Activated T-cell treated with anti-CD3 and anti-CD28 coated beads, Interleukin-2, amount 50 U/mL, for 24 hours (primary cell): ENCODE results near the gene CNOT10.
"Not testable (repeated sequence)": the region's sequence is repeated elsewhere in the genome, so short reads cannot be mapped to it uniquely, and the experiment has no call there.

Source experiments
- DNase-seq: peaks from one replicate; pipeline ENCODE4 v3.0.0-alpha.2; 2020
- H3K27ac Mint-ChIP-seq: 2 replicates; pipeline ENCODE4 v1.8.0; 2020; ENCODE audit warnings: mild to moderate bottlenecking, mixed read lengths
- H3K27me3 Mint-ChIP-seq: 2 replicates; pipeline ENCODE4 v1.8.0; 2020; ENCODE audit warnings: mixed read lengths
- H3K36me3 Mint-ChIP-seq: 2 replicates; pipeline ENCODE4 v1.8.0; 2020; ENCODE audit warnings: low read depth, mixed read lengths
- H3K4me1 Mint-ChIP-seq: 2 replicates; pipeline ENCODE4 v1.8.0; 2020; ENCODE audit warnings: low read depth, mixed read lengths
- H3K4me3 Mint-ChIP-seq: 2 replicates; pipeline ENCODE4 v1.8.0; 2020; ENCODE audit warnings: mild to moderate bottlenecking, moderate library complexity, mixed read lengths
- H3K9me3 Mint-ChIP-seq: 2 replicates; pipeline ENCODE4 v1.8.0; 2020; ENCODE audit warnings: mixed read lengths

The CNOT10 gene, protein sequence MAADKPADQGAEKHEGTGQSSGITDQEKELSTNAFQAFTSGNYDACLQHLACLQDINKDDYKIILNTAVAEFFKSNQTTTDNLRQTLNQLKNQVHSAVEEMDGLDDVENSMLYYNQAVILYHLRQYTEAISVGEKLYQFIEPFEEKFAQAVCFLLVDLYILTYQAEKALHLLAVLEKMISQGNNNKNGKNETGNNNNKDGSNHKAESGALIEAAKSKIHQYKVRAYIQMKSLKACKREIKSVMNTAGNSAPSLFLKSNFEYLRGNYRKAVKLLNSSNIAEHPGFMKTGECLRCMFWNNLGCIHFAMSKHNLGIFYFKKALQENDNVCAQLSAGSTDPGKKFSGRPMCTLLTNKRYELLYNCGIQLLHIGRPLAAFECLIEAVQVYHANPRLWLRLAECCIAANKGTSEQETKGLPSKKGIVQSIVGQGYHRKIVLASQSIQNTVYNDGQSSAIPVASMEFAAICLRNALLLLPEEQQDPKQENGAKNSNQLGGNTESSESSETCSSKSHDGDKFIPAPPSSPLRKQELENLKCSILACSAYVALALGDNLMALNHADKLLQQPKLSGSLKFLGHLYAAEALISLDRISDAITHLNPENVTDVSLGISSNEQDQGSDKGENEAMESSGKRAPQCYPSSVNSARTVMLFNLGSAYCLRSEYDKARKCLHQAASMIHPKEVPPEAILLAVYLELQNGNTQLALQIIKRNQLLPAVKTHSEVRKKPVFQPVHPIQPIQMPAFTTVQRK

DNA sequence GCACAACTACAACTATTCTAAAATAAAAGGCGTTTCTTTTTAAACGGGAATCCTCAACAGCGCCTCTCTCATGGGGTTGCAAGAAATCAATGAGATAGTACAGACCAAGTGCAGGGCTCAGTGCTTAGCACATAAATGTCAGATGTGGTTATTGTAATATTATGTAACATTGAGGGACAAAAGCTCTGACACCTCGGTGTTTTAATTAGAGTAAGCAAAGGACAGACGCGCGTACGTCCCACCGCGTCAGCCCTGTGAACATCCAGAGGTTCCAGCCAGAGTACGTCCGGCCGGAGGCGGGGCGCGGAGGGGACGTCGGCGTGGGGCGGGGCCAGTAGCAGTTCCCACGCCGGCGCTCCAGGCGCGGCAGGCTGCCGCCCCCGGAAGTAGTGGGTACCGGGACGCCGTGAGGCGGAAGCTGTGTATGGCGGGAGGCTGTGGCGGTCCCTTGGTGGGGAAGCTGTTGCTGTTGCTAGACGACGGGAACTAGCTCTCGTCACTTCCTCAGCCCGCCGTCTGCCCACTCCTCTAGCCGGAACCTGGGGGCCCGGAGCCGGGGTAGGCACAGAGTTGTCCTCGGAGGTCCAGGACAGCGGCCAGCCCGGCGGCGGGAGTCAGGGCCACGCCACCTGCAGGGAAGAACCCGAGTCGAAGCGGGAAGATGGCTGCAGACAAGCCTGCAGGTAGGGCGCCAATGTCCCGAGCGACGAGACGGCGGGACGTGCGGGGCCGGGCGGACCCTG lies at the start of gene CNOT10:
Gene CNOT10, plus strand, starts transcription at position 389 of the 743 bp plus-strand sequence. Its CDS starts 273 bp downstream, at position 662.
- Mint-ChIP-seq H3K4me1 (peaks cover 34% of the 10 kb centered on the region), H3K4me3 (peak within 1 kb of the TSS; percentile 94), H3K27ac (peak within 1 kb of the TSS; percentile 95), H3K36me3 (peaks cover 33% of the 10 kb centered on the region), H3K9me3 (no peaks in the 10 kb centered on the region), H3K27me3 (no peaks in the 10 kb centered on the region)
- DNase-seq = peak; percentile 96

DNA sequence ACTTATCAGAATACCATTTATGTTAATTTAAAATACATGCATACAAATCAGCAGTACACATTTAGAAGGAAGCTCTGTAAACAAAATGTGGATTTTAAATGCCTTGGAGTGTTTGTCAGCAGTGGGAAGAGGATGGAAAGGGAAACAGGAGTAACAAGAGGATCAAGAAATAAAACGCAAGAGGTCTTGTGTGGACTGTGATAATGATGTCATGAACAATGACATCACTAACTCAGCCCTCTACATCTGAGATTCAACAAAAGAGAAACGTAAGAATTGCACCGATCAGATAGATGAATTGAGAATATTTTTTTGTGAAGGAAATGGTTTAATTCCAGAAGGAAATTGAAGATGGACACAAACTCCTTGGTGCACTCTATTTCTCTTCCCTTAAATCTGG lies 44.0 kb upstream of the CNOT10 start:
- Mint-ChIP-seq H3K36me3 (no peaks in the 10 kb centered on the region), H3K9me3 (no peaks in the 10 kb centered on the region), H3K4me3 (no peak overlapping the region), H3K27ac (no peak overlapping the region), H3K4me1 (no peaks in the 10 kb centered on the region), H3K27me3 (peaks cover 9% of the 10 kb centered on the region)
- DNase-seq = no peak

DNA sequence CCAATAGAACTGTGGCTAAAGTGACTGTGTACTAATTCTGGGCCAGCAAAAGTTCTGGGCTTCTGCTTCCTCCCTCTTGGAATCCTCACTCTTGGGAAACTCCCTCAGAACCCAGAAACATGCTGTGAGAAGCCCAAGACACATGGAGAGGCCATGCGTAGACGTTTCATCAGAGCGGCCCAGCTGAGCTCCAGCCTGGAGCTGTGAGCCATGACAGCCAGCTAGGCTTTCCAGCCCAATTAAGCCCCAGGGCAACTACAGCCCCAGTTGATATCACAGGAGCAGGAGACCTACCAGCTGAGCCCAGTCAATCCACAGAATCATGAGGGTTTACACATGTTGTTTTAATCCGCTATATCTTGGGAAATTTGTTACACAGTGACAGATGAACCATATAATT lies 43.6 kb upstream of the CNOT10 start:
- H3K36me3 Mint-ChIP-seq = no peaks in the 10 kb centered on the region
- no peak for DNase-seq
- H3K27ac Mint-ChIP-seq = no peak overlapping the region

DNA sequence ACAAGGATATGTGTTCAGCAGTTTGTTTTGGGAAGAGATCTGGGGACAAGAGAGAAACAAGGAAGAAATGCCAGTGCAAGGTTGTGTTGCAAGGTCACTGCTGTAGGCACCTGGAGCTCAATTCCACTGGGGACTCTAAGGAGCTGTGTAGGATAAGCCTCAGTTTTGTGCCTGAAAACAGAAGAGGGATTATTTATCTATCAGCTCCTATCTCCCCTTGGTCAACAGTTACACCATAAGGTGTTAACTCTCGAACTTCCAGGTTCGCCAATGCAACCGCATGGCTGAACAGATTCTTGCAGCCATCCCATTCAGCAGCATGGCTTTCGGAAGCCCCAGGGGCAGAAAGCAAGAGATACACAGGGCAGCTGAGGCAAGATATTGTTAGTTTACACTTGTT lies 41.6 kb upstream of the CNOT10 start:
- DNase-seq = no peak
- Mint-ChIP-seq H3K9me3 (no peaks in the 10 kb centered on the region), H3K4me1 (no peaks in the 10 kb centered on the region), H3K27ac (no peak overlapping the region), H3K4me3 (no peak overlapping the region), H3K27me3 (peaks cover 7% of the 10 kb centered on the region), H3K36me3 (no peaks in the 10 kb centered on the region)

More for the DNA sequence above, 43.6 kb upstream of the CNOT10 start:
- Mint-ChIP-seq H3K4me1 (no peaks in the 10 kb centered on the region), H3K27me3 (peaks cover 9% of the 10 kb centered on the region), H3K4me3 (no peak overlapping the region), H3K9me3 (no peaks in the 10 kb centered on the region)

DNA sequence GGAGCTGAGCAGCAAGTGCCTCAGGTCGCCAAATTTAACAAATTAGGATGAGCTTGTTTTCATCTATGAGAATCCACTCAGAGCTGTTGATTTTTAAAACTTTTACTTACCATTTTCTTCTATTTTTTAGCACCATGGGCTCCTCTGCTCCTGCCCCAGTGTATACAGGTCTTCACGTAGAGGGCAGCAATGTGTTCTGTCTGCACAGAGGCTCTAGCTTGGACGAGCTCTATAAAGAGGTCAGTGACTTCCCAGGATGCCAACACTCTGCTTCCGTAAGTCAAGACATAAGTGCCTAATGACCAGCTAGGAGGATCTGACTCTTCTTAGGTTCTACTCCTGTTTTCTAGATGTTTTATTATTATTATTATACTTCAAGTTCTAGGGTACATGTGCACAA lies 41.2 kb upstream of the CNOT10 start:
- no peak for DNase-seq
- Mint-ChIP-seq H3K4me3 (no peak overlapping the region), H3K9me3 (no peaks in the 10 kb centered on the region), H3K27me3 (peaks cover 7% of the 10 kb centered on the region), H3K36me3 (no peaks in the 10 kb centered on the region), H3K27ac (no peak overlapping the region), H3K4me1 (no peaks in the 10 kb centered on the region)

DNA sequence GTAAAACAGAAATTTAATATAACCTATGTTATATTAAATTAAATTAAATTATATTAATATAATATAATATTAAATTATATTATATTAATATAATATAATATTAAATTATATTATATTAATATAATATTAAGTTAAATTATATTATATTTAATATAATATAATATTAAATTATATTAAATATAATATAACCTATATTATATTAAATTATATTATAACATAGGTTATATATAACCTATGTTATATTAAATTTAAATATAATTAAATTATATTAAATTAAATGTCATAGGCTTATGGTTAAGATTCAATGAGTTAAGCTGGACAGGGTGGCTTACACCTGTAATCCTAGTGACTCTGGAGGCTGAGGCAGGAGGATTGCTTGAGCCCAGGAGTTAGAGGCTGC lies 40.6 kb upstream of the CNOT10 start:
- Mint-ChIP-seq H3K27ac (no peak overlapping the region), H3K9me3 (no peaks in the 10 kb centered on the region), H3K36me3 (no peaks in the 10 kb centered on the region), H3K4me1 (no peaks in the 10 kb centered on the region), H3K27me3 (peaks cover 7% of the 10 kb centered on the region), H3K4me3 (no peak overlapping the region)
- DNase-seq = no peak

DNA sequence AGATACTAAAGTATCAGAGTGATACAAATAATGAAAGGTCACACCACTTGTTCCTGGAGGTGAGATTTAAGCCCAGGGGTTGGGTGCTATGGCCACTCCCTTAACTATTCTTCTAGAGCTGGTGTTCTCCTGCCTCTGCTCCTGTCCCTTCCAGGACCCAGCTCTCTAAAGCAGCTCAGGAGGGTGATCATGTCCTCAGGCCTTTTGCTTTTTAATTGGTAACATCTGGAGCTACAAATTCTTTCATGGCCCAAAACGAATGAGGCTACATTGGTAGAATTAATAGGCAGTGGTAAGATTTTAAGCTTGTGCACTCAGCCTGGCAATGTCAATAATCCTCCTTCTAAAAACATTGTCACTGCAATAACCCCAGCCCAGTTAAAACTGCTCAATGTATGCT lies 38.2 kb upstream of the CNOT10 start:
- peaks cover 3% of the 10 kb centered on the region for H3K27me3 Mint-ChIP-seq
- H3K9me3 Mint-ChIP-seq = no peaks in the 10 kb centered on the region
- no peak for DNase-seq
- no peaks in the 10 kb centered on the region for H3K36me3 Mint-ChIP-seq
- no peaks in the 10 kb centered on the region for H3K4me1 Mint-ChIP-seq
- no peak overlapping the region for H3K4me3 Mint-ChIP-seq
- H3K27ac Mint-ChIP-seq = no peak overlapping the region

DNA sequence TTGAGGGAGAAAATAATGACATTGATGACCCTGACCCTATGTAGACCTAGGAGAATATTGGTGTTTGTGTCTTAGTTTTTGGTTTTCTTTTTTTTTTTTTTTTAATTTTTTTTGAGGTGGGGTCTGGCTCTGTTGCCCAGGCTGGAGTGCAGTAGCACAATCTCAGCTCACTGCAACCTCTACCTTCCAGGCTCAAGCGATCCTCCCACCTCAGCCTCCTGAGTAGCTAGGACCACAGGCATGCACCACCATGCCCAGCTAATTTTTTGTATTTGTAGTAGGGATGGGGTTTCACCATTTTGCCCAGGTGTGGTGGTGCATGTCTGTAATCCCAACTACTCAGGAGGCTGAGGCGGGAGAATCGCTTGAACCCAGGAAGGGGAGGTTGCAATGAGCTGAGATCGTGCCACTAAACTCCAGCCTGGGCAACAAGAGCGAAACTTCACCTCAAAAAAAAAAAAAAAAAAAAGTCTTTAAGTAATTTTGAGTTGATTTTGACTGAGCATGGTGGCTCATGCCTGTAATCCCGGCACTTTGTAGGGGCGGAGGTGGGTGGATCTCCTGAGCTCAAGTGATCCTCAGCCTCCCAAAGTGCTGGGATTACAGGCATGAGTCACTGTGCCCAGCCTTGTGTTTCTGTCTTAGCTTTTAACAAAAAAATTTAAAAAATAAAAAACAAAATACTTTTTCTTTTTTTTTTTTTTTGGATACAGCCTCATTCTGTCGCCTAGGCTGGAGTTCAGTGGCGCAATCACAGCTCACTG lies 32.5 kb upstream of the CNOT10 start:
- not testable (repeated sequence) for DNase-seq, H3K36me3 Mint-ChIP-seq, H3K4me1 Mint-ChIP-seq, H3K27ac Mint-ChIP-seq, H3K27me3 Mint-ChIP-seq, H3K9me3 Mint-ChIP-seq, H3K4me3 Mint-ChIP-seq

DNA sequence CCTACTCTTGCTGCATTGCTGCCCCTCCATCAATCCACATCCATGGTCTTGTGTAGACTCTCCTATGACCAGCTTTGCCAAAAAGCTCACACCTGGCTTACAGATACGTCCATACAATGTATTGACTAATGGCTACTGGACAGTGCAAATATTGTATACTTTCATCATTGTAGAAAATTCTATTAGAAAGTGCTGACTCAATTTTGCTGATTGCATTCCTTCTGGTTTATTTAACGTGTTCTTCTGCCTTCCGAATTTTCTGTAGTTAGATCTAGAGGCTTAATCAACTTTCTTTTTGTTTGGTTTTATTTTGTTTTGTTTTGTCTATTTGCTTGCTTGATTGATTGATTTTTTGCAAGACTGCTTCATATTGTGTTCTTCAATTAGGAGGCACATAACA lies 29.8 kb upstream of the CNOT10 start:
- no peak overlapping the region for H3K4me3 Mint-ChIP-seq
- no peak overlapping the region for H3K27ac Mint-ChIP-seq
- no peaks in the 10 kb centered on the region for H3K4me1 Mint-ChIP-seq
- no peaks in the 10 kb centered on the region for H3K36me3 Mint-ChIP-seq
- no peak for DNase-seq
- peaks cover 13% of the 10 kb centered on the region for H3K27me3 Mint-ChIP-seq
- no peaks in the 10 kb centered on the region for H3K9me3 Mint-ChIP-seq

DNA sequence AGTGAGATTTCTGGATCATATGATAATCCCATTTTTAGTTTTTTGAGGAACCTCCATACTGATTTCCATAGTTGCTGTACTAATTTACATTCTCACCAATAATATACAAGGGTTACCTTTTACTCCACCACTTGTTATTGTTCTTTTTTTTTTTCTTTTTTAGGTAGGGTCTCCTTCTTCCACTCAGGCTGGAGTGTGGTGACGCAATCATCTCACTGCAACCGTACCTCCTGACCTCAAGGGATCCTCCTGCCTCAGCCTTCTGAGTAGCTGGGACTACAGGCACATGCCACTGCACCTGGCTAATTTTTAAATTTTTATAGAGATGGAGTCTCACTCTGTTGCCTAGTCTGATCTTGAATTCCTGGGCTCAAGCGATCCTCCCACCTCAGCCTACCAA lies 24.4 kb upstream of the CNOT10 start:
- no peak for DNase-seq
- Mint-ChIP-seq H3K9me3 (no peaks in the 10 kb centered on the region), H3K27ac (no peak overlapping the region), H3K4me1 (no peaks in the 10 kb centered on the region), H3K4me3 (no peak overlapping the region), H3K36me3 (no peaks in the 10 kb centered on the region), H3K27me3 (peaks cover 13% of the 10 kb centered on the region)

DNA sequence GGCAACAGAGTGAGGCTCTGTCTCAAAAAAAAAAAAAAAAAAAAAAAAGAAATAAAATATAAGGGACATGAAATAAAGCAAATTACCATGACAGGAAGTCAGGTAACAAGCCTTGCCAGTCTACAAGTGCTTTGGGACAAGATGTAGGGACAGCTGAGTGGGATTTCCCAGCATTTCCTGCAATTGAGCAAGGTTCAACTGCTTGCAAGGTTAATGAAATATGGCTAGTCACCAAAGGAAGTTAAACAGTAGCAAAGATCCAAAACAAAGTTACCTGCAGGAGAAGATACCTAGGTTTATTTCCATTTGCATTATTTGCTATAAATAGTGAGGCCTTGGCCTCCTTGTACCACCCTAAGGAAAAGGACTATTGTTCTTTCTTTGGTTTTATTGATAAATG lies 22.3 kb upstream of the CNOT10 start:
- H3K36me3 Mint-ChIP-seq = no peaks in the 10 kb centered on the region
- no peak overlapping the region for H3K27ac Mint-ChIP-seq
- H3K27me3 Mint-ChIP-seq = peaks cover 12% of the 10 kb centered on the region
- DNase-seq = no peak
- H3K9me3 Mint-ChIP-seq = no peaks in the 10 kb centered on the region
- H3K4me1 Mint-ChIP-seq = no peaks in the 10 kb centered on the region
- H3K4me3 Mint-ChIP-seq = no peak overlapping the region

DNA sequence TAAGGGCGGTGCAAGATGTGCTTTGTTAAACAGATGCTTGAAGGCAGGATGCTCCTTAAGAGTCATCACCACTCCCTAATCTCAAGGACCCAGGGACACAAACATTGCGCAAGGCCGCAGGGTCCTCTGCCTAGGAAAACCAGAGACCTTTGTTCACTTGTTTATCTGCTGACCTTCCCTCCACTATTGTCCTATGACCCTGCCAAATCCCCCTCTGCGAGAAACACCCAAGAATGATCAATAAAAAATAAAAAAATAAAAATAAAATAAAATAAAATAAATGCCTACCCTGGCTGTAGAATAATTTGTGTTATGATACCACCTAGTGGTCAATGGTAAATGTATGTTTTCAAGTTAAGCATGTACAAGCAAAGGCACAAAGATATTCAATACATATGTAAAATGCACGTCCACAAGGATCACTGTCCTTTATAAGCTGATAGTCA lies 20.3 kb upstream of the CNOT10 start:
- H3K9me3 Mint-ChIP-seq, H3K36me3 Mint-ChIP-seq, H3K27me3 Mint-ChIP-seq, H3K4me3 Mint-ChIP-seq, DNase-seq, H3K27ac Mint-ChIP-seq, H3K4me1 Mint-ChIP-seq: not testable (repeated sequence)

DNA sequence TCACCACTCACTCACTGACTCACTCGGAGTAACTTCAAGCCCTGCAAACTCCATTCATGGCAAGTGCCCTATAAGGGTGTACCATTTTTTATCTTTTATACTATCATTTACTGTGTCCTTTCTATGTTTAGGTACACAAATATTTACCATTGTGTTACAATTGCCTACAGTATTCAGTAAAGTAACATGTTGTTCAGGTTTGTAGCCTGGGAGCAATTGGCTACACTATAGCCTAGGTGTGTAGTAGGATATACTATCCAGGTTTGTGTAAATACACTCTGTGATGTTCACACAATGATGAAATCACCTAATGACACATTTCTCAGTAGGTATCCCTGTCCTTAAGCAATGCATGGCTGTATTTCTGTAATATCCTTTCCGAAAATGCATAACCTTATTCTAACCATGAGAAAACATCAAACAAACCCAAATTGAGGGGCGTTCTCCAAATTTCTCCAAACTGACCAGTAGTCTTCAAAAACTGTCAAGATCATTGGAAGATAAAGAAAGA lies 17.9 kb upstream of the CNOT10 start:
- H3K36me3 Mint-ChIP-seq = no peaks in the 10 kb centered on the region
- no peak for DNase-seq
- H3K27me3 Mint-ChIP-seq = peaks cover 7% of the 10 kb centered on the region
- H3K4me1 Mint-ChIP-seq = no peaks in the 10 kb centered on the region
- no peaks in the 10 kb centered on the region for H3K9me3 Mint-ChIP-seq
- H3K4me3 Mint-ChIP-seq = no peak overlapping the region
- H3K27ac Mint-ChIP-seq = no peak overlapping the region

DNA sequence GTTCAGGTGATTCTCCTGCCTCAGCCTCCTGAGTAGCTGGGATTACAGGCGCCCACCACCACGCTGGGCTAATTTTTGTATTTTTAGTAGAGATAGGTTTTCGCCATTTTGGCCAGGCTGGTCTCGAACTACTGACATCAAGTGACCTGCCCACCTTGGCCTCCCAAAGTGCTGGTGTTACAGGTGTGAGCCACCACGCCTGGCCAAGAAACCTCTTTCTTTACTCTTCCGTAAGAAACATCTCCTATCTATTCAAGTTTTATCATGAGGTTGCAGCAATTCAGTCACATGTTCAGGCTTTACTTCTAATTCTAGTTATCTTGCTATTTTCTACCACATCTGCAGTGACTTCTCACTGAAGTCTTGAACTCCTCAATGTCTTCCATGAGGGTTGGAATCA lies 15.8 kb upstream of the CNOT10 start:
- H3K27ac Mint-ChIP-seq, H3K9me3 Mint-ChIP-seq, H3K4me1 Mint-ChIP-seq, H3K27me3 Mint-ChIP-seq, DNase-seq, H3K4me3 Mint-ChIP-seq, H3K36me3 Mint-ChIP-seq: not testable (repeated sequence)
